SJSA1 (cell line): ENCODE measurements around the gene GNA14. TPM values are rescaled to one million over a fixed set of nuclear protein-coding genes. Genes with fewer than 3 reads are reported as not detected.
A peak's percentile ranks its signal among the peaks of the same experiment; 100 is the strongest.
"Not testable (repeated sequence)": the region's sequence is repeated elsewhere in the genome, so short reads cannot be mapped to it uniquely, and the experiment has no call there.

Source experiments
- DNase-seq, 2 experiments: peaks; one replicate each; pipeline ENCODE4 v3.0.0-alpha.2; 2015 to 2020; ENCODE audit warnings: low spot score in 2 of 2, low read depth in 1 of 2
- H3K27ac ChIP-seq: fragments of 250-450 bp; sonication (Bioruptor Pico); 2 replicates; pipeline ENCODE4 v1.5.1; 2020; ENCODE audit warnings: mild to moderate bottlenecking, moderate library complexity
- H3K27me3 ChIP-seq: fragments of 250-450 bp; sonication (Bioruptor Pico); replicated peaks from 2 replicates; pipeline ENCODE4 v1.5.1; 2020; ENCODE audit warnings: mild to moderate bottlenecking, moderate library complexity
- H3K36me3 ChIP-seq: fragments of 250-450 bp; sonication (Bioruptor Pico); 2 replicates; pipeline ENCODE4 v1.5.1; 2020; ENCODE audit warnings: mild to moderate bottlenecking
- H3K4me1 ChIP-seq: fragments of 250-450 bp; sonication (Bioruptor Pico); replicated peaks from 2 replicates; pipeline ENCODE4 v1.6.1; 2021; ENCODE audit warnings: mild to moderate bottlenecking
- H3K4me3 ChIP-seq: fragments of 250-450 bp; sonication (Bioruptor Pico); 2 replicates; pipeline ENCODE4 v1.5.1; 2020; ENCODE audit warnings: mild to moderate bottlenecking
- H3K9me3 ChIP-seq: fragments of 250-450 bp; sonication (Bioruptor Pico); replicated peaks from 2 replicates; pipeline ENCODE4 v1.5.1; 2020; ENCODE audit warnings: mild to moderate bottlenecking
- total RNA-seq: library from RNA; depleted of rRNA; stranded (reverse); fragments of >200 nt; shearing (Covaris generic); gene quantifications from 2 replicates; pipeline ENCODE4 v1.2.3, GENCODE V29; 2014

GNA14 gene
- total RNA-seq, 1 experiment from 2014 or later, result 0.45 TPM

- H3K4me1 ChIP-seq, result peaks cover 12% of the 10 kb centered on the region
- DNase-seq, result peak; percentile 50 to 53
- no peaks in the 10 kb centered on the region for H3K9me3 ChIP-seq
- no peak overlapping the region for H3K4me3 ChIP-seq
- no peaks in the 10 kb centered on the region for H3K27me3 ChIP-seq
- H3K27ac ChIP-seq, result peak overlapping the region; percentile 45; the same call in 1 of the 2 replicates
- no peaks in the 10 kb centered on the region for H3K36me3 ChIP-seq
Measured at GRCh38 chr9:77588271-77588937, 59.7 kb downstream of the GNA14 start.

GRCh38 chr9:77587851-77588250 lies 60.3 kb downstream of the GNA14 start:
- Histone ChIP-seq H3K4me3 (no peak overlapping the region), H3K9me3 (no peaks in the 10 kb centered on the region), H3K27me3 (no peaks in the 10 kb centered on the region), H3K4me1 (peaks cover 12% of the 10 kb centered on the region), H3K36me3 (no peaks in the 10 kb centered on the region), H3K27ac (peak overlapping the region; percentile 45; the same call in 1 of the 2 replicates)
- DNase-seq, result no peak

- Histone ChIP-seq H3K4me1 (peaks cover 12% of the 10 kb centered on the region), H3K4me3 (no peak overlapping the region), H3K27ac (no peak overlapping the region), H3K27me3 (no peaks in the 10 kb centered on the region), H3K9me3 (no peaks in the 10 kb centered on the region), H3K36me3 (no peaks in the 10 kb centered on the region)
- DNase-seq, result no peak
Measured at GRCh38 chr9:77587042-77587441, 61.1 kb downstream of the GNA14 start.

GRCh38 chr9:77586591-77586990 lies 61.5 kb downstream of the GNA14 start:
- no peaks in the 10 kb centered on the region for H3K9me3 ChIP-seq
- DNase-seq, result no peak
- peaks cover 12% of the 10 kb centered on the region for H3K4me1 ChIP-seq
- no peak overlapping the region for H3K27ac ChIP-seq
- H3K36me3 ChIP-seq, result no peaks in the 10 kb centered on the region
- H3K27me3 ChIP-seq, result no peaks in the 10 kb centered on the region
- no peak overlapping the region for H3K4me3 ChIP-seq

- no peak for DNase-seq
- Histone ChIP-seq H3K27ac (no peak overlapping the region), H3K27me3 (no peaks in the 10 kb centered on the region), H3K4me1 (peaks cover 12% of the 10 kb centered on the region), H3K36me3 (no peaks in the 10 kb centered on the region), H3K4me3 (no peak overlapping the region), H3K9me3 (no peaks in the 10 kb centered on the region)
Measured at GRCh38 chr9:77585335-77585786, 62.8 kb downstream of the GNA14 start.

- H3K27ac ChIP-seq, H3K36me3 ChIP-seq, H3K9me3 ChIP-seq, H3K27me3 ChIP-seq, H3K4me3 ChIP-seq, DNase-seq: not testable (repeated sequence)
- peaks cover 12% of the 10 kb centered on the region for H3K4me1 ChIP-seq
Measured at GRCh38 chr9:77584927-77585326, 63.2 kb downstream of the GNA14 start.

GRCh38 chr9:77582961-77583576 lies 65.1 kb downstream of the GNA14 start:
- Histone ChIP-seq H3K9me3 (no peaks in the 10 kb centered on the region), H3K4me1 (peaks cover 4% of the 10 kb centered on the region; the same call in 1 of the 2 replicates), H3K27ac (no peak overlapping the region), H3K27me3 (no peaks in the 10 kb centered on the region), H3K4me3 (no peak overlapping the region), H3K36me3 (no peaks in the 10 kb centered on the region)
- no peak for DNase-seq

- no peak for DNase-seq
- Histone ChIP-seq H3K4me3 (no peak overlapping the region), H3K4me1 (no peaks in the 10 kb centered on the region), H3K27me3 (no peaks in the 10 kb centered on the region), H3K9me3 (no peaks in the 10 kb centered on the region), H3K36me3 (no peaks in the 10 kb centered on the region), H3K27ac (no peak overlapping the region)
Measured at GRCh38 chr9:77582525-77582924, 65.6 kb downstream of the GNA14 start.

- Histone ChIP-seq H3K27me3 (no peaks in the 10 kb centered on the region), H3K4me1 (no peaks in the 10 kb centered on the region), H3K27ac (no peak overlapping the region), H3K4me3 (no peak overlapping the region), H3K9me3 (no peaks in the 10 kb centered on the region), H3K36me3 (no peaks in the 10 kb centered on the region)
- DNase-seq, result peak in 1 of 2 experiments; percentile 4
Measured at GRCh38 chr9:77575785-77576184, 72.3 kb downstream of the GNA14 start.

- Histone ChIP-seq H3K36me3 (no peaks in the 10 kb centered on the region), H3K27me3 (no peaks in the 10 kb centered on the region), H3K9me3 (no peaks in the 10 kb centered on the region), H3K4me1 (no peaks in the 10 kb centered on the region), H3K4me3 (no peak overlapping the region), H3K27ac (no peak overlapping the region)
- DNase-seq, result no peak
Measured at GRCh38 chr9:77569335-77569734, 78.8 kb downstream of the GNA14 start.

- DNase-seq, result no peak
- H3K27ac ChIP-seq, result no peak overlapping the region
Measured at GRCh38 chr9:77563174-77563573, 84.9 kb downstream of the GNA14 start.

GRCh38 chr9:77562019-77562748 lies 85.9 kb downstream of the GNA14 start:
- H3K36me3 ChIP-seq, result no peaks in the 10 kb centered on the region
- H3K4me1 ChIP-seq, result no peaks in the 10 kb centered on the region
- 0 out of 2 replicates have a peak, but pooled peaks cover 5% of the 10 kb centered on the region for H3K27me3 ChIP-seq
- no peaks in the 10 kb centered on the region for H3K9me3 ChIP-seq
- DNase-seq, result no peak
- no peak overlapping the region for H3K4me3 ChIP-seq
- H3K27ac ChIP-seq, result no peak overlapping the region

More at GRCh38 chr9:77563174-77563573, 84.9 kb downstream of the GNA14 start:
- Histone ChIP-seq H3K36me3 (no peaks in the 10 kb centered on the region), H3K4me1 (no peaks in the 10 kb centered on the region), H3K4me3 (no peak overlapping the region), H3K9me3 (no peaks in the 10 kb centered on the region), H3K27me3 (0 out of 2 replicates have a peak, but pooled peaks cover 4% of the 10 kb centered on the region)

GRCh38 chr9:77561331-77562018 lies 86.6 kb downstream of the GNA14 start:
- no peak overlapping the region for H3K4me3 ChIP-seq
- H3K27me3 ChIP-seq, result 0 out of 2 replicates have a peak, but pooled peaks cover 5% of the 10 kb centered on the region
- no peak for DNase-seq
- no peak overlapping the region for H3K27ac ChIP-seq
- no peaks in the 10 kb centered on the region for H3K36me3 ChIP-seq
- no peaks in the 10 kb centered on the region for H3K4me1 ChIP-seq
- no peaks in the 10 kb centered on the region for H3K9me3 ChIP-seq
